Uterus (tissue), 2 donors: Measurements from ENCODE around the gene SURF4.

Experiments
- CTCF ChIP-seq, 4 experiments: fragments of 200-600 bp in 2 of 4; fragments of 450-650 bp in 2 of 4; sonication (generic) in 2 of 4; IDR thresholded peaks; one replicate each; pipeline ENCODE4 v1.5.1; 2016 to 2019; ENCODE audit warnings: antibody characterized with exemption in 4 of 4, mild to moderate bottlenecking in 2 of 4, moderate library complexity in 1 of 4
- POLR2A ChIP-seq, 2 donors: fragments of 450-650 bp; IDR thresholded peaks; one replicate each; pipeline ENCODE4 v1.6.1; 2016; ENCODE audit warnings: antibody characterized with exemption in 2 of 2, mild to moderate bottlenecking in 1 of 2, moderate library complexity in 1 of 2

GRCh38 chr9:133340256-133340655 is 35.6 kb downstream of the SURF4 start:
- TF ChIP-seq CTCF (IDR thresholded peaks at IDR 0.05) (no peak), POLR2A (IDR thresholded peaks at IDR 0.05) (no peak)
